Natural killer cell treated with Interleukin-12 subunit alpha and Interleukin-12 subunit beta and Interleukin-15 and Interleukin-18, amount 100 ng/mL, for 72 hours (primary cell): ENCODE data around the gene ZCCHC24. TPM values are rescaled to one million over a fixed set of nuclear protein-coding genes. Genes with fewer than 3 reads are reported as not detected.
"Not testable (repeated sequence)": the region's sequence is repeated elsewhere in the genome, so short reads cannot be mapped to it uniquely, and the experiment has no call there.

Experiments
- ATAC-seq, 2 donors: fragments of 150-1000 bp; cut with Tn5 transposase in 1 of 2; sonication (Bioruptor Pico), chemical (Tn5 transposase) in 1 of 2; 2 replicates each; pipeline ENCODE4 v1.10.0; 2021
- DNase-seq: peaks from one replicate; pipeline ENCODE4 v3.0.0; 2022; ENCODE audit warnings: low spot score
- H3K27ac Mint-ChIP-seq, 2 donors: 1 replicate in 1 of 2; 2 replicates in 1 of 2; pipeline ENCODE4 v1.8.0; 2022; ENCODE audit warnings: mixed read lengths in 2 of 2, mild to moderate bottlenecking in 1 of 2, moderate library complexity in 1 of 2
- H3K27me3 Mint-ChIP-seq, 2 donors: 1 replicate in 1 of 2; 2 replicates in 1 of 2; pipeline ENCODE4 v1.8.0; 2022; ENCODE audit warnings: mixed read lengths in 2 of 2
- H3K36me3 Mint-ChIP-seq: one replicate; pipeline ENCODE4 v1.8.0; 2022; ENCODE audit warnings: mixed read lengths
- H3K4me1 Mint-ChIP-seq, 2 donors: 1 replicate in 1 of 2; 2 replicates in 1 of 2; pipeline ENCODE4 v1.8.0; 2022; ENCODE audit warnings: low read depth in 2 of 2, mixed read lengths in 2 of 2, mild to moderate bottlenecking in 1 of 2
- H3K4me3 Mint-ChIP-seq: one replicate; pipeline ENCODE4 v1.8.0; 2022; ENCODE audit warnings: mixed read lengths
- H3K9me3 Mint-ChIP-seq: 2 replicates; pipeline ENCODE4 v1.8.0; 2022; ENCODE audit warnings: mixed read lengths
- total RNA-seq, 2 donors: library from RNA; stranded (reverse); gene quantifications; one replicate each; pipeline ENCODE4 v1.2.3, GENCODE V29; 2022

Gene ZCCHC24
- total RNA-seq, 2 donors from 2014 or later: 0.73 to 1.3 TPM

- no peaks in the 10 kb centered on the region for H3K9me3 Mint-ChIP-seq
- no peak overlapping the region for H3K4me3 Mint-ChIP-seq
- peaks cover 25 to 28% of the 10 kb centered on the region in 2 donors for H3K4me1 Mint-ChIP-seq
- ATAC-seq (no peak), DNase-seq (no peak)
- no peak overlapping the region for H3K27ac Mint-ChIP-seq
- H3K27me3 Mint-ChIP-seq: peaks cover 0 to 3% of the 10 kb centered on the region in 2 donors
- H3K36me3 Mint-ChIP-seq: no peaks in the 10 kb centered on the region
Observed at GRCh38 chr10:79447911-79448731, 2.7 kb upstream of the ZCCHC24 start.

DNA sequence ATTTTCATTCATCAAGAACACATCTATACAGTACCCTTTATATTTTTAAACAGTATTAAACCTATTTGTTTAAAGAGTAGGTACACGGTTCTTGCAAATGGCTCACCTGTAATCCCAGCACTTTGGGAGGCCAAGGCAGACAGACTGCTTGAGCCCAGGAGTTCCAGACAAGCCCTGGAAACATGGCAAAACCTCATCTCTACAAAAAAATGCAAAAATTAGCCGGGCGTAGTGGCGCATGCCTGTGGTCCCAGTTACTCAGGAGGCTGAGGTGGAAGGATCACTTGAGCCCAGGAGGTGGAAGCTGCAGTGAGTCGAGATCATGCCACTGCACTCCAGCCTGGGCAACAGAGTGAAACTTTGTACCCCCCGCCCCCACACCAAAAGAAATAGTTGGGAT, 1.8 kb upstream of the ZCCHC24 start:
- ATAC-seq, H3K27me3 Mint-ChIP-seq, H3K9me3 Mint-ChIP-seq, H3K36me3 Mint-ChIP-seq, DNase-seq: not testable (repeated sequence)
- Mint-ChIP-seq H3K4me3 (peak overlapping the region; percentile 85), H3K4me1 (peaks cover 30 to 31% of the 10 kb centered on the region in 2 donors), H3K27ac (peak overlapping the region in 1 of 2 donors; percentile 19)

DNA sequence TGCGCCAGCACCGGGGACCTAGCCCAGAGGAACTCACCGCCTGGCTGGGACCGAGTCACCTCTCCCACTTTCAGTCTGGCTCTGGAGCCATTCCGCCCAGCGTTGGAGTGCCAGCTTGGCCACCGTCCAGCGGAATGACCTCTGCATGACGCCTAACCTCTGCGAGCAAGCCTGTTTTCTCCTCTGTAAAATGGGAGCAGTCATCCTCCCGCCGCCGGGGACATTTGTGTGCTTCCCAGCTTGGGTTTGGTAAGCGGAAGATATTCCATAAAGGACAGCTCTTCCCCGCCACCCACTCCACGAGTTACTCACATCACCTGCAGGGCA, 1.3 kb upstream of the ZCCHC24 start:
- DNase-seq (no peak), ATAC-seq (no peak)
- no peaks in the 10 kb centered on the region for H3K36me3 Mint-ChIP-seq
- peaks cover 30 to 32% of the 10 kb centered on the region in 2 donors for H3K4me1 Mint-ChIP-seq
- H3K27me3 Mint-ChIP-seq: peaks cover 0 to 3% of the 10 kb centered on the region in 2 donors
- H3K4me3 Mint-ChIP-seq: peak overlapping the region; percentile 85
- peak overlapping the region in 1 of 2 donors; percentile 19 for H3K27ac Mint-ChIP-seq
- no peaks in the 10 kb centered on the region for H3K9me3 Mint-ChIP-seq

- H3K27ac Mint-ChIP-seq: peak overlapping the region; percentile 3 to 18
- ATAC-seq (no peak), DNase-seq (no peak)
- H3K9me3 Mint-ChIP-seq: no peaks in the 10 kb centered on the region
- H3K27me3 Mint-ChIP-seq: peaks cover 0 to 3% of the 10 kb centered on the region in 2 donors
- peaks cover 30 to 32% of the 10 kb centered on the region in 2 donors for H3K4me1 Mint-ChIP-seq
- H3K36me3 Mint-ChIP-seq: no peaks in the 10 kb centered on the region
- H3K4me3 Mint-ChIP-seq: peak overlapping the region; percentile 85
Observed at GRCh38 chr10:79445977-79446757, 743 bp upstream of the ZCCHC24 start.

DNA sequence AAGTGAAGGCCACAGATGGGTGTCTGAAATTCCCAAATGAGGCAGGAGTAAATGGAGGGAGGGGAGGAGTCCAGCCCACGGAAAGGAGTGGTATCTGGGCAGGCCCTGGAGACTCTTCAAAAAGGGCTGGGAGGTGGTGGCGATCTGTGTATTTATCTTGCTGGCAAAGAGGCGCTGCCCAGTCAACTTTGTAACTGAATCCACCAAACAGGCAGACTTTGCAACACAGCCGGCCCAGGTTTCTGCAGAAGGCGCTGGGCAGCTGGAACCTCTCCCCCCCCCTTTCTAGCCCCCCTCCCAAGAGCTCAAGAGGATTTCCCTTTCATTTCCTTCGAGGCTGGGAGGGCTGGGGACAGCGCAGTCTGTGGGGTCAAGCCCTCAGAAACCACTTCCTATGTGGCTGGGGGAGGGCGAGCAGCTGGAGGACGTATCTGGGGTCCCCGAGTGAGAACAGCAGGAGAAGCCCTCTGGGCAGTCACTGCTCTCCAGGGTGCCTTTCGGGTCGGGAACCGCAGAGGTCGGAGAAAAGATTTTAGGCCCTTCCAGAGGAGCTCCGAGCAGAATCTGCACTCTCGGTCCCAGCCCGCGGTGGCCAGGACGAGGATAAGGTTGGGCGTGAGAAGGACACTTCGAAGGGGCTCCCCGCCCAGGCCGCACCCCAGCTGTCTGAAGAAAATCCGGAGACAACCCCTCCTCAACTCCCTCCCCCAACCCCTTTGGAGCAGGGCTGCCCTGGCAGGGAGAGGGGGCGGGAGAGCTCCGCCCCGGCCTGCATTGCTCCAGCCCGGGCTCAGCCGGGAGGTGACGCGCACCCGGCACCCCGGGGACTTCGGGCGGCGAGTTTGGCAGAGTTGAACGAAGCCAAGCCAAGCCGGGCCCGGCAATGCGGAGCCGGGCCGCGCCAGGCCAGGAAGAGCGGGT, 965 bp downstream of the ZCCHC24 start:
- peaks cover 30 to 34% of the 10 kb centered on the region in 2 donors for H3K4me1 Mint-ChIP-seq
- peak overlapping the region; percentile 55 to 76 for H3K27ac Mint-ChIP-seq
- peaks cover 0 to 3% of the 10 kb centered on the region in 2 donors for H3K27me3 Mint-ChIP-seq
- H3K4me3 Mint-ChIP-seq: peak overlapping the region; percentile 90
- H3K36me3 Mint-ChIP-seq: no peaks in the 10 kb centered on the region
- ATAC-seq (peak; percentile 41 to 43), DNase-seq (no peak)
- H3K9me3 Mint-ChIP-seq: no peaks in the 10 kb centered on the region

DNA sequence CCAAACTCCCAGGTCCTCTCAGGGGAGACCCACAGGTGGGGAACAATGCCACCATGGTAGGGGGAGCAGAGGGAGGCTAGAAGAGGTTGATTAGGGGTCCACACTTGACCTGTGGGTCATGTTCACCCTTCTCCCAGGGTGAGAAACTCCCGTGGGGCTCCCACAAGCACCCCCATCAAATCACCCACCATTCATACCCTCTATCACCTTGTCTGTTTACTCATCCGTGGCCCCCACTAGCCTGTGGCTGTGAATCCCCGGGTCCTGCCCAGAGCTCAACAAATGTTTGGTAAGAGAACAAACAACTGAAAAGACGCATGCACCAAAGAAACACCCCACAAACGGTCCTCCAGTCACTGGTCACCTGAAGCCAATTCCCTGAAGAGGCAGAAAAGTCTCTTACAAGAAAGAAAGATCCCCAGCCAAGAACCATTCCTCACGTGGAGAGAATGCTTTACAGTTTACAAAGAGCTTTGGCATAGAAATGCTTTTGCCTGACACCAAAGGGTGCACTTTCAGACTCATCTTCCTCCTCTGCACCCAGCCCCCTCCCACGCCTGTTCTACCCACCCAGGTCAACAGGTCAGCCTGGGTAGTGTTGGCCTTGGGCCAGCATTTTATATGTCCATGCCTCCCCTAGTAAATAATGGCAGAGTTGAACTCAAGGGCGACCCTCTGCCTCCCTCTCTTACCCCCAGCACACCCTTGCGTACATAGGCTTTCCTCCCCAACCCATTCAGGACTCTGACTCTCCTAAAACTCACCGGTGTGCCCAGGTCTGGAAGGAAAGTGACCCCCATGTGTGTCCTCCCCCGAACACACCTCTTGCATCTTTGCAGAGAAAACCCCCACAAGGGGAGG, 1.9 kb downstream of the ZCCHC24 start:
- no peaks in the 10 kb centered on the region for H3K9me3 Mint-ChIP-seq
- H3K36me3 Mint-ChIP-seq: no peaks in the 10 kb centered on the region
- ATAC-seq (no peak), DNase-seq (no peak)
- H3K27me3 Mint-ChIP-seq: peaks cover 0 to 3% of the 10 kb centered on the region in 2 donors
- peak overlapping the region; percentile 55 to 76 for H3K27ac Mint-ChIP-seq
- H3K4me1 Mint-ChIP-seq: peaks cover 30 to 34% of the 10 kb centered on the region in 2 donors
- H3K4me3 Mint-ChIP-seq: peak overlapping the region; percentile 90

DNA sequence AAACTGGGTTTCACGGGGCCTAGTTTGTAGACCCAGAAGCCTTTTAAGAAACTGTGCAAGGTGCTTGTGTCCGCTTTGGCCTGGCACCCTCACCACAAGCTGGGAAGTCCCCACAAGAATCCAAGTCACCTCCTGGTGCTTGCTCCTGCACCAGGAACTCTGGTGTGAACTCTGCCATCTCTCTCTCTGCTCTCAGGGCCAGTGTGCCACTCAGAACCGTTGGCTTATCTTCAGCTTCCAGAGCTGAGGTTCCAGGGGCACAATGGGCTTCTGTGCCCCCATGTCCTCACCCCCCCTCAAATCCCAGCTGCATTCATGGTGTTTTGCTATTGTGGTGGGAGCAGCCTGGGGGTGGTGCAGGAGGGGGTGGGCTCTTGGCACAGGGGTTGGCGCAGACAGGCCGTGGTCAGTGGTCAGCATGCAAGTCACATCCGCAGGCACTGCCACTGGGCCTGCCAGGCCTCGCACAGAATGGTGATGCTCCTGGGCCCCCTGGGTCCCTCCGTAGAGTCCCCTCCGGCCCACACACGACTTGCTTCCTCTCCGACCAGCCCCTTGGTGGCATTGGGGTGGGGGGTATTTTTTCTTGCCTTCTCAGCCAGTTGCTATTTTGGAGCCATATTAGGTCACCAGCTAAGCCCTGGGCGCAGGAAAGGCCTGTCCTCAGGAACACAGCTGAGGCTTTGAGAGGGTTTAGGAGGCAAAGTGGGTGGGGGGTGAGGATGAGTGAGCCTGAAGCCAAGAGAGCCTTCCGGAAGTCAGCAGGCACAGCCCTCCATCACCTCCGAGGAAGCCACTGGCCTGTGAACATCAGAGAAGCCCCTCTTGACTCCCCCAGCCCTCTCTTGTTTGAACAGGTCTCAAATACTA, 3.0 kb downstream of the ZCCHC24 start:
- Mint-ChIP-seq H3K27ac (no peak overlapping the region), H3K36me3 (no peaks in the 10 kb centered on the region), H3K9me3 (no peaks in the 10 kb centered on the region), H3K4me3 (no peak overlapping the region), H3K4me1 (peaks cover 30 to 37% of the 10 kb centered on the region in 2 donors), H3K27me3 (peaks cover 0 to 3% of the 10 kb centered on the region in 2 donors)
- ATAC-seq (no peak), DNase-seq (no peak)

DNA sequence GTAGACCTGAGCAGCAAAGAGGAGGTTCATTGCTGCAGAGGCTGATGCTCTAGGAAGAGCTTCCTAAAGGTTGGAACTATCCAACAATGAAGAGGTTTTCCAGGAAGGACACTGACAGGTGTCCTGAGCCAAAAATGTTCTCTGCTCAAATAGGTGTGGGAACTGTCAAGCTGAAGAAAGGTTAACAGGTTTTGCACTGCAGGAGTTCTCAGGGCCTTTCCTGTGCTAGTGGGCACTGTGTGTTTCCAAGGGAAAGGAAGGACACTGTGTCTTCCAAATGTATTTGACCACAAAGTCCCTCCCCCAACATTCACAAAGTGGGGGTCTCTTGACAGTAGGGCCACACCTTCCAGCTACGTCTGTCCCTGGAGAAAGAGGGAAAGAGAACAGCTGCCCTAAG, 4.0 kb downstream of the ZCCHC24 start:
- Mint-ChIP-seq H3K27me3 (peaks cover 0 to 3% of the 10 kb centered on the region in 2 donors), H3K4me3 (no peak overlapping the region), H3K4me1 (peaks cover 24 to 31% of the 10 kb centered on the region in 2 donors), H3K27ac (peak overlapping the region in 1 of 2 donors; percentile 28), H3K9me3 (no peaks in the 10 kb centered on the region), H3K36me3 (no peaks in the 10 kb centered on the region)
- DNase-seq (no peak), ATAC-seq (no peak)

- Mint-ChIP-seq H3K4me1 (peaks cover 17 to 25% of the 10 kb centered on the region in 2 donors), H3K9me3 (no peaks in the 10 kb centered on the region), H3K27ac (no peak overlapping the region), H3K27me3 (peaks cover 0 to 3% of the 10 kb centered on the region in 2 donors), H3K4me3 (no peak overlapping the region), H3K36me3 (no peaks in the 10 kb centered on the region)
- ATAC-seq (no peak), DNase-seq (no peak)
Observed at GRCh38 chr10:79440281-79440680, 5.1 kb downstream of the ZCCHC24 start.

DNA sequence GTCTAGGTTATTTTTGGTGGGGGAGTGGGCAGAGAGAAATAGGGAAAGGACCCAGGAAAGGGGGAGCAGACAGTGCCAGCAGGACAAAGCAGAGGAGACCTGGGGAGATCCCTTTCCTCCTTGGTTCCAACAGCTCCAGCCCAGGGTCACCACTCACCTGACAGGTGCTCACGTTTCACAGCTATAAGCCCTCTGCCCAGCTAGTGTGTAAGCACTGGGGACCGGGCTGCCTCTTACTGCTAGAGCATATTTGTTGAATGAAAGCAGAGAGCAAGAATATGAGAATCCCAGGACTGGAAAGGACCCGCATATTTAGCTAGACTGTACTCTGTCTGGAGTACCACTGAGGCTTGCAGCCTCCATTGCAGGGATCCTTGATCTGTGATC, 6.7 kb downstream of the ZCCHC24 start:
- DNase-seq (no peak), ATAC-seq (no peak)
- no peaks in the 10 kb centered on the region for H3K36me3 Mint-ChIP-seq
- no peaks in the 10 kb centered on the region for H3K9me3 Mint-ChIP-seq
- H3K27ac Mint-ChIP-seq: no peak overlapping the region
- H3K27me3 Mint-ChIP-seq: no peaks in the 10 kb centered on the region
- peaks cover 8 to 20% of the 10 kb centered on the region in 2 donors for H3K4me1 Mint-ChIP-seq
- no peak overlapping the region for H3K4me3 Mint-ChIP-seq

DNA sequence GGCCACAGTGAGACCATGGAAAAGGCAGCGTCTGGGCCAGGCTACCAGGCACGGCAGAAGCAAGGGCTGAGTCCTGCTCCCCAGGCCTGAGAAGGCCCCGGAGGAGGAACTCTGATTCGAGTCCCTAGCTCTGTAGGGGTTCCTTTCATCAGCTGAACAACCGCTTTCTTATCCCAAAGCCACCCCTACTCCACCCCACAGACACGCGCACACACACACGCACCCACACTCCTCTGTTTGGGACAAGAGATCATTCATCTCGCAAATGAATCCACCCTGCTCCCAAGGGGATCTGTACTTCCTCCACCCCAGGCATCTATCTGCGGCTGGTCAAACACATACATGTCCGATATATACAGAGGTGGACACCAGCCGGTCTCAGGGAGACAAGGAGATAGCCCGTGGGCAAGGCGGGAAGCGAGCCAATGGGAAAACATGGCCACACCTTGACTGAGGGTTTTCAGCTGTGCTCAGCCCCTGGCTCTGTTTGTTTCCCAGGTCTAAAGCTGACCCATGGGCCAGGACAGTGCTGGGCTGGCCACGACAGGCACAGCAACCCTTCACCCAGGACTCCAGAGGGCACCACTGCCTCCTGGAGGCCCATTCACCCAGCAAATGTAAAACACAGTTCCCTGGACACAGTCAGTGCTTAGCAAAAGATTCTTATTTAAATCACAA, 7.3 kb downstream of the ZCCHC24 start:
- Mint-ChIP-seq H3K4me1 (peaks cover 3 to 15% of the 10 kb centered on the region in 2 donors), H3K36me3 (no peaks in the 10 kb centered on the region), H3K9me3 (no peaks in the 10 kb centered on the region), H3K27me3 (no peaks in the 10 kb centered on the region), H3K27ac (peak overlapping the region in 1 of 2 donors; percentile 53), H3K4me3 (no peak overlapping the region)
- DNase-seq (no peak), ATAC-seq (no peak)
